ENCODE data around the gene KPNA3.
"Not testable (repeated sequence)": the region's sequence is repeated elsewhere in the genome, so short reads cannot be mapped to it uniquely, and the experiment has no call there.

KPNA3 gene

GRCh38 chr13:49783865-49784264, 8.6 kb downstream of the KPNA3 start:
- Mint-ChIP-seq H3K4me3 (no peak overlapping the region), H3K27ac (no peak overlapping the region), H3K4me1 (peaks cover 53% of the 10 kb centered on the region), H3K27me3 (no peaks in the 10 kb centered on the region), H3K36me3 (peaks cover 22% of the 10 kb centered on the region), H3K9me3 (no peaks in the 10 kb centered on the region)
- ATAC-seq, result no peak

- Mint-ChIP-seq H3K4me1 (peaks cover 53% of the 10 kb centered on the region), H3K36me3 (peaks cover 19% of the 10 kb centered on the region), H3K9me3 (no peaks in the 10 kb centered on the region), H3K27ac (no peak overlapping the region), H3K4me3 (no peak overlapping the region), H3K27me3 (no peaks in the 10 kb centered on the region)
- no peak for ATAC-seq
These were observed 9.7 kb downstream of the KPNA3 start for GRCh38 chr13:49782784-49783183.

GRCh38 chr13:49781806-49782205, 10.7 kb downstream of the KPNA3 start:
- Mint-ChIP-seq H3K4me3 (no peak overlapping the region), H3K27ac (no peak overlapping the region), H3K9me3 (no peaks in the 10 kb centered on the region), H3K36me3 (peaks cover 17% of the 10 kb centered on the region), H3K27me3 (no peaks in the 10 kb centered on the region), H3K4me1 (peaks cover 57% of the 10 kb centered on the region)
- ATAC-seq, result no peak

- H3K4me3 Mint-ChIP-seq, result no peak overlapping the region
- ATAC-seq, result no peak
- H3K9me3 Mint-ChIP-seq, result no peaks in the 10 kb centered on the region
- H3K27me3 Mint-ChIP-seq, result no peaks in the 10 kb centered on the region
- peaks cover 8% of the 10 kb centered on the region for H3K36me3 Mint-ChIP-seq
- H3K4me1 Mint-ChIP-seq, result peaks cover 51% of the 10 kb centered on the region
- no peak overlapping the region for H3K27ac Mint-ChIP-seq
These were observed 12.8 kb downstream of the KPNA3 start for GRCh38 chr13:49779721-49780120.

- peaks cover 48% of the 10 kb centered on the region for H3K4me1 Mint-ChIP-seq
- ATAC-seq, result no peak
These were observed 14.5 kb downstream of the KPNA3 start for GRCh38 chr13:49777746-49778614.

GRCh38 chr13:49776871-49777270, 15.6 kb downstream of the KPNA3 start:
- Mint-ChIP-seq H3K4me3 (no peak overlapping the region), H3K27ac (no peak overlapping the region), H3K27me3 (no peaks in the 10 kb centered on the region), H3K4me1 (peaks cover 47% of the 10 kb centered on the region), H3K36me3 (peaks cover 8% of the 10 kb centered on the region), H3K9me3 (no peaks in the 10 kb centered on the region)
- ATAC-seq, result no peak

More at GRCh38 chr13:49777746-49778614, 14.5 kb downstream of the KPNA3 start:
- H3K36me3 Mint-ChIP-seq, result peaks cover 8% of the 10 kb centered on the region
- no peak overlapping the region for H3K27ac Mint-ChIP-seq
- no peaks in the 10 kb centered on the region for H3K27me3 Mint-ChIP-seq
- H3K4me3 Mint-ChIP-seq, result no peak overlapping the region
- no peaks in the 10 kb centered on the region for H3K9me3 Mint-ChIP-seq

GRCh38 chr13:49774376-49775005, 18.0 kb downstream of the KPNA3 start:
- H3K4me1 Mint-ChIP-seq, result peaks cover 56% of the 10 kb centered on the region
- no peak overlapping the region for H3K27ac Mint-ChIP-seq
- ATAC-seq, result no peak
- H3K27me3 Mint-ChIP-seq, result no peaks in the 10 kb centered on the region
- H3K4me3 Mint-ChIP-seq, result no peak overlapping the region
- peaks cover 3% of the 10 kb centered on the region for H3K9me3 Mint-ChIP-seq
- H3K36me3 Mint-ChIP-seq, result peaks cover 11% of the 10 kb centered on the region

GRCh38 chr13:49772828-49773227, 19.7 kb downstream of the KPNA3 start:
- H3K4me1 Mint-ChIP-seq, result peaks cover 63% of the 10 kb centered on the region

GRCh38 chr13:49761811-49762210, 30.7 kb downstream of the KPNA3 start:
- H3K36me3 Mint-ChIP-seq, result peaks cover 49% of the 10 kb centered on the region
- H3K9me3 Mint-ChIP-seq, H3K27me3 Mint-ChIP-seq, ATAC-seq, H3K4me3 Mint-ChIP-seq, H3K27ac Mint-ChIP-seq: not testable (repeated sequence)
- H3K4me1 Mint-ChIP-seq, result peaks cover 56% of the 10 kb centered on the region

More at GRCh38 chr13:49772828-49773227, 19.7 kb downstream of the KPNA3 start:
- no peaks in the 10 kb centered on the region for H3K27me3 Mint-ChIP-seq
- ATAC-seq, result no peak
- peaks cover 7% of the 10 kb centered on the region for H3K36me3 Mint-ChIP-seq
- H3K9me3 Mint-ChIP-seq, result peaks cover 3% of the 10 kb centered on the region
- H3K27ac Mint-ChIP-seq, result no peak overlapping the region
- no peak overlapping the region for H3K4me3 Mint-ChIP-seq

- H3K36me3 Mint-ChIP-seq, result peaks cover 49% of the 10 kb centered on the region
- peak; percentile 88 for ATAC-seq
- H3K4me1 Mint-ChIP-seq, result peaks cover 60% of the 10 kb centered on the region
- H3K9me3 Mint-ChIP-seq, result peaks cover 3% of the 10 kb centered on the region
- peak overlapping the region; percentile 79 for H3K27ac Mint-ChIP-seq
- H3K4me3 Mint-ChIP-seq, result no peak overlapping the region
- no peaks in the 10 kb centered on the region for H3K27me3 Mint-ChIP-seq
These were observed 31.9 kb downstream of the KPNA3 start for GRCh38 chr13:49760558-49760957.

- Mint-ChIP-seq H3K27ac (peak overlapping the region; percentile 79), H3K4me3 (no peak overlapping the region)
- no peak for ATAC-seq
These were observed 33.0 kb downstream of the KPNA3 start for GRCh38 chr13:49759503-49759902.

GRCh38 chr13:49756263-49756662, 36.2 kb downstream of the KPNA3 start:
- no peaks in the 10 kb centered on the region for H3K27me3 Mint-ChIP-seq
- peaks cover 75% of the 10 kb centered on the region for H3K4me1 Mint-ChIP-seq
- H3K36me3 Mint-ChIP-seq, result peaks cover 43% of the 10 kb centered on the region
- ATAC-seq, result no peak
- H3K27ac Mint-ChIP-seq, result no peak overlapping the region
- no peaks in the 10 kb centered on the region for H3K9me3 Mint-ChIP-seq
- H3K4me3 Mint-ChIP-seq, result no peak overlapping the region

More at GRCh38 chr13:49759503-49759902, 33.0 kb downstream of the KPNA3 start:
- Mint-ChIP-seq H3K9me3 (no peaks in the 10 kb centered on the region), H3K27me3 (no peaks in the 10 kb centered on the region), H3K36me3 (peaks cover 49% of the 10 kb centered on the region), H3K4me1 (peaks cover 61% of the 10 kb centered on the region)

GRCh38 chr13:49754146-49754545, 38.3 kb downstream of the KPNA3 start:
- H3K4me3 Mint-ChIP-seq, result no peak overlapping the region
- no peaks in the 10 kb centered on the region for H3K27me3 Mint-ChIP-seq
- H3K4me1 Mint-ChIP-seq, result peaks cover 78% of the 10 kb centered on the region
- no peak for ATAC-seq
- no peak overlapping the region for H3K27ac Mint-ChIP-seq
- no peaks in the 10 kb centered on the region for H3K9me3 Mint-ChIP-seq
- H3K36me3 Mint-ChIP-seq, result peaks cover 32% of the 10 kb centered on the region

GRCh38 chr13:49749848-49750247, 42.6 kb downstream of the KPNA3 start:
- Mint-ChIP-seq H3K9me3 (no peaks in the 10 kb centered on the region), H3K4me1 (peaks cover 49% of the 10 kb centered on the region), H3K4me3 (no peak overlapping the region), H3K27ac (no peak overlapping the region), H3K36me3 (peaks cover 26% of the 10 kb centered on the region), H3K27me3 (no peaks in the 10 kb centered on the region)
- ATAC-seq, result no peak

GRCh38 chr13:49746111-49746510, 46.4 kb downstream of the KPNA3 start:
- Mint-ChIP-seq H3K4me1 (peaks cover 23% of the 10 kb centered on the region), H3K9me3 (no peaks in the 10 kb centered on the region), H3K4me3 (no peak overlapping the region), H3K27me3 (no peaks in the 10 kb centered on the region), H3K36me3 (peaks cover 26% of the 10 kb centered on the region), H3K27ac (no peak overlapping the region)
- no peak for ATAC-seq

GRCh38 chr13:49740870-49741269, 51.6 kb downstream of the KPNA3 start:
- Mint-ChIP-seq H3K27me3 (no peaks in the 10 kb centered on the region), H3K36me3 (peaks cover 36% of the 10 kb centered on the region), H3K4me3 (no peak overlapping the region), H3K4me1 (peaks cover 9% of the 10 kb centered on the region), H3K27ac (no peak overlapping the region), H3K9me3 (no peaks in the 10 kb centered on the region)
- no peak for ATAC-seq
